CD4-positive, alpha-beta T cell treated with Interleukin-6 at 100 ng/mL for 8 hours (primary cell): Measurements from ENCODE around the gene CTNNAL1.
"Not testable (repeated sequence)": the region's sequence is repeated elsewhere in the genome, so short reads cannot be mapped to it uniquely, and the experiment has no call there.

ENCODE experiments used
- DNase-seq: peaks from one replicate; pipeline ENCODE4 v3.0.0-alpha.2; 2020; ENCODE audit warnings: mixed read lengths, low spot score

Gene CTNNAL1

DNA sequence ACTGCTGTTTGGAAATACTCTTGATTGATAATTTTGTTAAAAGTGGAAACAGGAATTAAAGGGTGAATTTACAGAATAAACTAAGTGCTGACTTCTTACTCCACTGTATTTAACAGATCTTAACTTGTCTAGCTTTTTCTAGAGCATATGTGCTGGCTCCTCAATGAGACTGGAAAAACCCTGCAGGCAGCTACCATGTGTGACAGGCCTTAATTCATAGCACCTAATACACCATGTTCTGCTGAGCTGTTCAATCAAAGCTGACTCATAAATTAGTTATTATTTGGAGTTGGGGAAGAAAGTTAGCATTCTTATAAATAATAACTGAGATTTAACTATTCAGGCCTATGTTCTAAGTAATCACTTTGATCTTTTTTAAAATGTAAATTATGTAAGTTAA lies 29.4 kb downstream of the CTNNAL1 start:
- no peak for DNase-seq

DNA sequence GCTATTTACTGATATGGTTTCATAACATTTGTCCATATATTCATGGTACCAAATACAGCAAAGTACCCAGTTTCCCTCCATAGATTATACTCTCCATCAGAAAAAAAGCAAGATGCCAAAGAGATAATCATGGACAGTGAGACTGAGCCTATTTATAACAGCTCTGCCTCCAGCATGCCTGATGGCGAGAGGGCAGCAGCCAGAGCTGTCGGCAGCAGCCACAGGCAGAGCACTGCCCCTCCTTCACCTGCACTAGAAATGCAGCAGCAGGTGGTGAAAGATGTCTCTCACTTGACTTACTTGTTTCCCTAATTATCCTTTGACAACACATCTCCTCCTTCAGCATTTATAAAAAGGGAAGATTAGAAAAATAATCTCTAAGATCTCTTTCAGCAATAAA lies 32.4 kb downstream of the CTNNAL1 start:
- no peak for DNase-seq

GRCh38 chr9:108978205-108978604 lies 35.1 kb downstream of the CTNNAL1 start:
- no peak for DNase-seq

- no peak for DNase-seq
Measured at GRCh38 chr9:108973895-108974294, 39.4 kb downstream of the CTNNAL1 start.

GRCh38 chr9:108972626-108973209 lies 40.6 kb downstream of the CTNNAL1 start:
- DNase-seq = no peak

- no peak for DNase-seq
Measured at GRCh38 chr9:108972186-108972585, 41.1 kb downstream of the CTNNAL1 start.

DNA sequence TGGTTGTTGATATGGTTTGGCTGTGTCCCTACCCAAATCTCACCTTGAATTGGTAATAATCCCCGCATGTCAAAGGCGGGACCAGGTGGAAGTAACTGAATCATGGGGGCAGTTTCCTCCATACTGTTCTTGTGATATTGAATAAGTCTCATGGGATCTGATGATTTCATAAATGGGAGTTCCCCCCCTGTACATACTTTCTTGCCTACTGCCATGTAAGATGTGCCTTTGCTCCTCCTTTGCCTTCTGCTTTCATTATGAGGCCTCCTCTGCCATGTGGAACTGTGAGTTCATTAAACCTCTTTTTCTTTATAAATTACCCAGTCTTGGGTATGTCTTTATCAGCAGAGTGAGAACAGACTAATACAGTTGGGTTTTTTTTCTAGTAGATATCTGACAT lies 41.9 kb downstream of the CTNNAL1 start:
- not testable (repeated sequence) for DNase-seq

GRCh38 chr9:108967916-108968315 lies 45.4 kb downstream of the CTNNAL1 start:
- no peak for DNase-seq

DNA sequence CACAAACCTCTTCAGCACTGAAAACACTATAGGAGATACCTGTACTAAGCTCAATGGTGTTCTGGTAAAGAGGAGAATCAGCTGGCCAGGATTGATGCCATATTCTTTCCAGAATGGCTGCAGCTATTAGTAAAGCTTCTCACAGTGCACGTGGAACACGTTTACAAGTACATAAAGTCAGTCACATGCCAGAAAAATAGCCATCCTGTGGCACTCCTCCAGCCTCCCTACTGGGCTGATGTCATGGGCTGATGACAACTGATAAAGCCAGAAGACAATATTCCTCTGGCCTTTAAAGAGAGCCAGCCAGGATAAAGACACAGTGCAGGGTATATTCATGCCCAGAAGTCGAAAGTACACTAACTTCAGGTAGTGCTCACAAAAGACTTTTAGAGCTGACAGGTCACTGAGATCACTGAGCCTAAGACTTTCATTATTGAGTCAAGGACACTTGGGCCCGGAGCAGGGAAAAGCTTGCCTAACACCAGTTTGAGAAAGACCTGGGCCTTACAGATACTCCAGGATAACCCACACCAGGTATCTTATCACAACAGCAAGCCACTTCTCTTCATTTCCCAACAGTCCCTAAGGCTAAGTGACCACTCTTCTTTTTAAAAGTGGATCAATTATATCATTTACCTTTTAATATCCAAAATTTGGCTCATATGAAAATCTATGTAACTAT lies 49.7 kb downstream of the CTNNAL1 start:
- no peak for DNase-seq

- no peak for DNase-seq
Measured at GRCh38 chr9:108961151-108961550, 52.1 kb downstream of the CTNNAL1 start.

- DNase-seq = no peak
Measured at GRCh38 chr9:108960331-108960730, 53.0 kb downstream of the CTNNAL1 start.

GRCh38 chr9:108956631-108957026 lies 56.7 kb downstream of the CTNNAL1 start:
- no peak for DNase-seq

DNA sequence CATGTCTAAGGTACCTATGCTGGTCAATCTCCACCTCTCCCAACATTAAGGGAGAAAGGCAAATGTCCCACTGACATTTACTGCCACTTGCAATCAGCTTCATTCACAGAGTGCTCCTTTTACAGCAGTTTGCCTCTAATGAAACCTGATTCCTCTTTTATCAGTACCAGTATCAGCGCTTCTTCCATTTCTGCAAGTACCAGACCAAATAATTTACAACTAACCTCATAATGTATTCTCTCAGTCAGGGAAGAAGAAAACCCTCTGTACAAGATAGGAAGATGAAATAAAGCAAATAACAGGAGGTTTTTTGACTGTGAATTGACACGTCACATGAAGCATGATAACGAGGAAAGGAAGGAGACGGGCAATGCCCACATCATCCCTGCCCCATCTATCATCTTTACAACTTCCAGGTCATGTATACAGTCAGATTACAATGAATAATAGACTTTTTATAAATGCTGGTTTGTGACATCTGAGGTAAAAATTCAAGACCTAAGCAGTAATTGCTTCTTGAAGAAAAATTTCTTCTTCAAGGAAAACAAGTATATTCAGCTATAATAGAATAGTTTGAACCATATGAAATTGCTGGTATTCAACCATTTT lies 57.2 kb downstream of the CTNNAL1 start:
- DNase-seq = no peak

DNA sequence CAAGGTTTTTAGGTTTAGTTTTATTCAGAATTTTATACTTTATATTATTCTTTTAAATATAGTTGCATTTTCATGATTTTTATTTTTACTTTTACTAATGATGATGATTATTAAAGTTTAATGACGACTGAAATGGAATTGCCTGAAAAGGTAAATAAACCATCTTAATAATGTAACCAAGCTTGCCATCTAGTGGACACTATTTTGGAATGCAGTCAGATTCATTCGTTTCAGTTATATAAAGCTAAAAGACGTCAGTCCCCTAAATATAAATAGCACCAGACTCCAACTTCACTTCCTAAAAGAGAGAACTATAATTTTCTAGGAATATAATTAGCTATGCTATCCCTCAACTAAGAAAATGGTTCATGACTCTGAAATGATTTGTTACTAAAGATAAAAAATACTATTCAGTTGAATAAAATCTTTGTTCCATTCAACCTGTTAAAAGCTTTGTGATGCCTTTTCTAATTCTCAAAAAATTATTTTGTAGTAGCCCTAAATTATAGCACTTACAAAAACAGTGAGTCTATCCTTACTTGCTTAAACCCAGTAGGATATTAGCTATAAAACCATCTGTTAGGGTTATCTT lies 59.2 kb downstream of the CTNNAL1 start:
- DNase-seq = peak; percentile 24

DNA sequence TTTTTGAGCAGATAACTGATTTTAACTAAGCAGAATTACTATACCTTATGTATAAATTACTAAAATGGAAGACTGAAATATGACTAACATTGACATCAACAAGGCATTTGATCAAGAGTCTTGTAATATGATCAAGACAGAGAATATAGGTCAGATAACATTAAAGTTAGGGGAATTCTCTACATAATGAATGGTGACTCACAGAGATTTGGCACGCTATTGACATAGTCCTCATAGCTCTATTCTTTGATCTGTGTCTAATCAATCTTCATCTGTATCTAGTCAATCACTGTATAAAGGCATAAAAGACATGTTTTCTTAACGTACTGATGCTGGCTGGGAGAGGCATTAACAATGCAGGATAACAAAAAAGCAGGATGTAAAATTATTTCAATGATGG lies 61.7 kb downstream of the CTNNAL1 start:
- no peak for DNase-seq

- DNase-seq = no peak
Measured at GRCh38 chr9:108950168-108950567, 63.1 kb downstream of the CTNNAL1 start.

DNA sequence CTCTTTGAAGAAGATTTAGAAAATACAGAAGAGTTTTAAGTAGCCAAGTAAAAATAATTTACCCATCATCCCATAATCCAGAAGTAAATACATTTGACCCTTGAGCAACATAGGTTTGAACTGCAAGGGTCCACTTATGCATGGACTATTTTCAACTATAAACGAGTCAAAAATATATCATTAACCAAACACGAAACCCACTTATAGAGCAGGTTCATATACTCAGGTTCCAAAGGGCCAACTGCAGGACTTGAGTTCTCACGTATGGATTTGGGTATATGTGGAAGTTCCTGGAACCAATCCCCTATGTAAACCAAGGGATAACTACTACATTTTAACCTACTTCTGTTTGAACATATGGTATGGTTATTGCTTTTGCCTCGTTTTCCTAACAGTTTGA lies 73.3 kb downstream of the CTNNAL1 start:
- DNase-seq = no peak

DNA sequence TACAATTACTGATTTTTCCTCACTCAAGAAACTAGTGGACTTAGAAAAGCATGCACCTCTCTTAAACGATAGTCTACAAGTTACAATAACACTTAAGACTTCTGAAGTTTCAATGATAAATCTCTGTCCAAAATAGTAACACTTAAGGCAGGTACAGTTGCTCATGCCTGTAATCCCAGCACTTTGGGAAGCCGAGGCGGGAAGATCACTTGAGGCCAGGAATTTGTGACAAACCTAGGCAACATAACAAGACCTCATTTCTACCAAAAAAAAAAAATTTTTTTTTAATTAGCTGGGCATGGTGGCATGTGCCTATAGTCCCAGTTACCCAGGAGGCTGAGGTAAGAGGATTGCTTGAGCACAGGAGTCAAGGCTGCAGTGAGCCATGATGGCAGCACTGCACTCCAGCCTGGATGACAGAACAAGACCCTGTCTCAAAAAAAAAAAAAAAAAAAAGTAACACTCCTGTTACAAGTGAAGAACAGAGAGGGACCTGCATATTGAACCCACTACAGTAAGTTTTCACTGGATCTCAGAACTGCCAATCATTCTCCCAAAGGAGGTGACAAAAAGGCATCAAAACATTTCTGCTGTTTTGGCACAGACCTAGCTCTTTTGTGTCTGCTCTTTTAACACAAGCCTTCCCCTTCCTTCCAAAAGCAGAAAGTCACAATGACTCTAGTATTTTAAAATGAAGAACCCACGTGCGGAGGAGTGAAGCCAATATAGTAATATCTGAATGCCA lies 75.6 kb downstream of the CTNNAL1 start:
- no peak for DNase-seq

DNA sequence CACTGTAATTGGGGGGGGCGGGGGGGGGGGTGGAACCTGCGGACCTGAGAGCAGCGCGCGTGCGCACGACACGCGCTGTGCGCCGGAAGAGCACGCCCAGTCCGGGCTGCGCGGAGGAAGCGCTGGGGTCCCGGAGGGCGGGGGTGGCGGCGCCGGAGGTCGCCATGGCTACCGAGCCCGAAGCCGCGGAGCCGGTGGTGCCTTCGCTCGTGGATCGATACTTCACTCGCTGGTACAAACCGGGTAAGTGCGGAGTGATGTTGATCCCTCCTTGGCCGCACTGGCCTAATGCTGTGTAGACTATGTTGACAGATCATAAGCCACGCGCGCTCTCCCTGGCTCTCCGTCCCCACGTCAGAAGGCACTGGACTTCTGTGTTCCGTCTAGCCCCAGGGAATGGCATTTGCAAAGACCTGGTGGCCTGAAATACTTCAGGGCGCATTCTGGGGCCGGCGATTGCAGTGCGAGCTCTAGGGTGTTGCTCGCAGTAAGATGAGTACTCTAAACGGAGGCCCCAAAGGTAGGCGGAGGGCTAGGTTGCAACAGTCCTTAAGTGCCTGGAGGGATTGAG lies 78.9 kb downstream of the CTNNAL1 start, which contains the start of gene ABITRAM:
TSS of gene ABITRAM (plus strand) at position 78 of the 571 bp plus-strand sequence. CDS start at position 165, 87 bp downstream.
- peak; percentile 82 for DNase-seq

GRCh38 chr9:108933718-108934322 lies 79.5 kb downstream of the CTNNAL1 start, which contains the start of gene ELP1:
TSS of gene ELP1 (minus strand) at chr9:108934124. CDS start at chr9:108931146, 2,978 bp downstream.
- DNase-seq = peak; percentile 88

DNA sequence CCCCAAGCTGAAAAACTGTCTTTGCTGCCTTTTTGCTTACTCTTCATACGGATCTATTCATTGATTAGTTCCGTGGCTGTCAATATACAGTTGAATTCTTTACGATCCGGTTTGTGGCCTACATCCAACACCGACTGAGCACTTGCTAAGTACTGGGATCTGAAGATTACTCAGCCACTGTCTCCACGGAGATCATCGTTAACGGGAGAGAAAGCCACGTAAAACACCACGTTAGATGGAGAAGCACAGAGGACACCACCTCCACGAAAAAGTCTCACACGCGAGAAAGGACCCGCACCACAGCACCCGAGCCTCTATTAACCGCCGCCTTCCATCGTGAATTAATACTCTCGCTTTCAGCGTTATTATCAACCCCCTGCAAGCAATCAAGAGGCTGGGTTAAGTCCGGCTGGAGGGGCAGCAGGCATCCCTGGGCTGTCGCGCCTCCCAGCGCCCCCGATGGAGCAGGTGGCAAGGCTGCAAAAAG lies 80.0 kb downstream of the CTNNAL1 start:
- no peak for DNase-seq
